Spleen (tissue), 11 donors: ENCODE data around the gene CLIC5. TPM values are rescaled to one million over a fixed set of nuclear protein-coding genes. Genes with fewer than 3 reads are reported as not detected.

Source experiments
- DNase-seq: peaks from one replicate; pipeline ENCODE4 v3.0.0-alpha.2; 2020
- H3K27ac ChIP-seq, 8 donors: fragments of 200-600 bp; sonication (generic) in 7 of 8; 1 replicate in 4 of 8; 2 replicates in 4 of 8; pipeline versions ENCODE4 v1.5.0 to v1.8.0; 2016 to 2021; ENCODE audit warnings: inconsistent platforms in 4 of 8, mild to moderate bottlenecking in 4 of 8, moderate library complexity in 1 of 8
- H3K27me3 ChIP-seq, 7 donors: fragments of 200-600 bp; sonication (generic) in 6 of 7; replicated peaks in 1 of 7; 1 replicate in 4 of 7; 2 replicates in 3 of 7; pipeline versions ENCODE4 v1.5.0 to v1.8.0; 2016 to 2021; ENCODE audit warnings: inconsistent platforms in 3 of 7, mild to moderate bottlenecking in 1 of 7
- H3K36me3 ChIP-seq, 6 donors: fragments of 200-600 bp; sonication (generic) in 5 of 6; 1 replicate in 4 of 6; 2 replicates in 2 of 6; pipeline versions ENCODE4 v1.5.0 to v1.8.0; 2016 to 2021; ENCODE audit warnings: inconsistent platforms in 2 of 6
- H3K4me1 ChIP-seq, 6 donors: fragments of 200-600 bp; sonication (generic) in 5 of 6; 1 replicate in 3 of 6; 2 replicates in 3 of 6; pipeline versions ENCODE4 v1.5.0 to v1.8.0; 2016 to 2021; ENCODE audit warnings: inconsistent platforms in 3 of 6
- H3K4me3 ChIP-seq, 8 donors: fragments of 200-600 bp; sonication (generic) in 7 of 8; 1 replicate in 4 of 8; 2 replicates in 4 of 8; pipeline versions ENCODE4 v1.5.0 to v1.8.0; 2016 to 2021; ENCODE audit warnings: inconsistent platforms in 4 of 8, mild to moderate bottlenecking in 4 of 8, moderate library complexity in 2 of 8
- H3K9me3 ChIP-seq, 8 donors: fragments of 200-600 bp; sonication (generic) in 7 of 8; 1 replicate in 4 of 8; 2 replicates in 4 of 8; pipeline versions ENCODE4 v1.5.0 to v1.8.0; 2016 to 2021; ENCODE audit warnings: inconsistent platforms in 4 of 8
- POLR2A ChIP-seq, 3 donors: fragments of 450-650 bp; IDR thresholded peaks; one replicate each; pipeline ENCODE4 v1.5.1; 2017; ENCODE audit warnings: antibody characterized with exemption in 3 of 3, mild to moderate bottlenecking in 1 of 3
- POLR2AphosphoS5 ChIP-seq, 3 donors: sonication (generic); formaldehyde crosslinking; IDR thresholded peaks; one replicate each; pipeline ENCODE4 v1.5.1; 2017; ENCODE audit warnings: antibody characterized with exemption in 3 of 3
- WGBS, 5 donors: extraction: QIAGEN DNeasy Blood & Tissue Kit in 3 of 5; methylation state at CpG; one replicate each; pipeline versions ENCODE4 v1.1.5 to v1.1.7; 2013 to 2018; 5-methylcytosine and 5-hydroxymethylcytosine counted together
- intact Hi-C: fragments of 100-400 bp; cut with DNase I; formaldehyde crosslinking; loops from one replicate; pipeline ENCODE4 v1.15.0; 2023; ENCODE audit warnings: low total_unique reads
- polyA plus RNA-seq, 3 donors: library from polyadenylated mRNA; stranded (reverse); fragments of 200-250 nt; gene quantifications; one replicate each; pipeline ENCODE4 v1.2.1, GENCODE V29; 2013
- total RNA-seq, 7 donors: library from RNA; depleted of rRNA in 3 of 7; stranded (reverse); fragments of >200 nt in 3 of 7; fragmentation: NEBNext Ultra II Directional in 4 of 7; extraction: Animal tissue kit (Norgen Biotek cat#: 25700) in 4 of 7; gene quantifications; one replicate each; pipeline versions ENCODE4 v1.1.0 to v1.2.1, GENCODE V29; 2016 to 2021
- TF ChIP-seq, protein P1 (sequence below), 11 experiments: fragments of 200-600 bp in 7 of 11; fragments of 450-650 bp in 4 of 11; sonication (generic) in 4 of 11; IDR thresholded peaks in 8 of 11; conservative IDR thresholded peaks in 3 of 11; 1 replicate in 7 of 11; 2 replicates in 4 of 11; pipeline versions ENCODE4 v1.4.0 to v1.8.0; 2016 to 2021; ENCODE audit warnings: antibody characterized with exemption in 11 of 11, inconsistent platforms in 4 of 11, mild to moderate bottlenecking in 1 of 11
- donor health status: healthy with polysubstance abuse.
- donor health status: DM: no; HTN: no; CAD: no; lungs with moderate emphysema.
- donor health status: DM: no; HTN: no; CAD: no.
- donor health status: Bipolar disorder and iron deficiency.
- donor health status: healthy.
- donor health status: DM: no; HTN: no; CAD: no.
- donor health status: DM: yes; HTN: yes; CAD: no.

Gene CLIC5
- total and polyA plus RNA-seq, 10 donors: 2.8 to 189 (median 71.2) TPM

GRCh38 chr6:45838996-45839395, 176.7 kb downstream of the CLIC5 start:
- TF ChIP-seq POLR2AphosphoS5 (IDR thresholded peaks at IDR 0.05) (no peak), POLR2A (IDR thresholded peaks at IDR 0.05) (no peak)
- TF ChIP-seq, protein P1, sequence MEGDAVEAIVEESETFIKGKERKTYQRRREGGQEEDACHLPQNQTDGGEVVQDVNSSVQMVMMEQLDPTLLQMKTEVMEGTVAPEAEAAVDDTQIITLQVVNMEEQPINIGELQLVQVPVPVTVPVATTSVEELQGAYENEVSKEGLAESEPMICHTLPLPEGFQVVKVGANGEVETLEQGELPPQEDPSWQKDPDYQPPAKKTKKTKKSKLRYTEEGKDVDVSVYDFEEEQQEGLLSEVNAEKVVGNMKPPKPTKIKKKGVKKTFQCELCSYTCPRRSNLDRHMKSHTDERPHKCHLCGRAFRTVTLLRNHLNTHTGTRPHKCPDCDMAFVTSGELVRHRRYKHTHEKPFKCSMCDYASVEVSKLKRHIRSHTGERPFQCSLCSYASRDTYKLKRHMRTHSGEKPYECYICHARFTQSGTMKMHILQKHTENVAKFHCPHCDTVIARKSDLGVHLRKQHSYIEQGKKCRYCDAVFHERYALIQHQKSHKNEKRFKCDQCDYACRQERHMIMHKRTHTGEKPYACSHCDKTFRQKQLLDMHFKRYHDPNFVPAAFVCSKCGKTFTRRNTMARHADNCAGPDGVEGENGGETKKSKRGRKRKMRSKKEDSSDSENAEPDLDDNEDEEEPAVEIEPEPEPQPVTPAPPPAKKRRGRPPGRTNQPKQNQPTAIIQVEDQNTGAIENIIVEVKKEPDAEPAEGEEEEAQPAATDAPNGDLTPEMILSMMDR (IDR thresholded peaks at IDR 0.05 in 8 of 11, conservative IDR thresholded peaks at IDR 0.05 in 3 of 11): no peak
- Histone ChIP-seq H3K27ac (no peak overlapping the region), H3K4me3 (no peak overlapping the region), H3K27me3 (no peaks in the 10 kb centered on the region), H3K9me3 (no peaks in the 10 kb centered on the region), H3K4me1 (no peaks in the 10 kb centered on the region), H3K36me3 (no peaks in the 10 kb centered on the region)
- DNase-seq: no peak
- intact Hi-C loops: no loop called here
- 58 to 76% (median 70%) methylated on average over 2 of the region's 2 CpGs for WGBS, 5 donors

DNA sequence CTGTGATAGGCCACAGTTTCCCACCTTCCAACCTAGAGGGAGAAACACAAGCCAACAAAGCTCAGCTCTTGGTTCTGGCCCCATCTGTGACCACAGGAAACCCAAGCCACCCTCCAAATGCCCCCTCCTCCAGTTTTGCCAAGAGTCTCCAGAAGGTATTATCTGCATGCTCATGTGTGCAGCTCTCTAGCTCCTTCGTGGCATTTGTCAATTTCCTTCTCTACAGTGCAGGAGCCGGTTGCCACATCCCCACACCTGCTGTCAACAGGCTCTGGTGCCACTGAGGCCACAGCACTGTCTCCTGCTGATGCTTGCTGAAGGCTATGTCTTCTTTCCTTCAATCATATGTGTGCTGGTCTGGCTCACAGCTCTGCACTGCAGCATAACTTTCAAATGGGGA, 177.2 kb downstream of the CLIC5 start:
- no peaks in the 10 kb centered on the region for H3K27me3 ChIP-seq
- TF ChIP-seq POLR2AphosphoS5 (IDR thresholded peaks at IDR 0.05): no peak
- TF ChIP-seq POLR2A (IDR thresholded peaks at IDR 0.05): no peak
- H3K4me3 ChIP-seq: no peak overlapping the region
- H3K4me1 ChIP-seq: no peaks in the 10 kb centered on the region
- H3K27ac ChIP-seq: no peak overlapping the region
- intact Hi-C loops: no loop called here
- DNase-seq: no peak
- WGBS, 5 donors: 22 to 51% (median 41%) methylated on average over 2 of the region's 2 CpGs
- H3K9me3 ChIP-seq: no peaks in the 10 kb centered on the region
- H3K36me3 ChIP-seq: no peaks in the 10 kb centered on the region

DNA sequence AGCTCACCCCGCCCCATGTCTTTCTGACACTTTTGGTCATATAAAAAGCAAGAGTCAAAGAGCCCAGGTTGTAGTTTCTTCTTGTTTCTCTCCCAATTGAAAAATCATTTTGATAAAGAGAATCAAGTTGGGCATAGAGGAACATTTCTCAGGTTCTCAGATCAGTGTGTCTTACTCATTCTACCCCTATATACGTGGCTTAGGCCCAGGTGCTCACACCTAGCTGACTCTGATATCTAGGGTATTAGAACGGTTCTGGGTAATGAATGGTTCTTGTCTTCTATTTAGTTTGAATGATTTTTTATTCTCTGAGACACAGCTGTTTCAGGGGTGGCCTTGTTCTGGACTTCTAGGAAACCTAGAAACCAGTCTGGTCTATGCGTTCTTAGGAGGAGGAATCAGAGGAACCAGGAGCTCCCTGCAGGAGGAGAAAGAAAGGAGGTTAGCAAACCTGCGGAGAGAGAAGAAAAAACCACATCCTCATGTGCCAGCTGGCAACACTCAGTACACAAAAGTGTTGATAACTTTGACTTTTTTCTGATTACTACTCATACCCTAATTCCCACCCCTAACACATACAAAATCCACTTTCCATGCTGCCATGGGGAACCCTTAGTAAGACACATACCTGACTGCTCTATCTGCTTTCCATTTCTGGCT, 178.0 kb downstream of the CLIC5 start:
- H3K4me1 ChIP-seq: no peaks in the 10 kb centered on the region
- H3K36me3 ChIP-seq: no peaks in the 10 kb centered on the region
- no peaks in the 10 kb centered on the region for H3K9me3 ChIP-seq
- intact Hi-C loops: no loop called here
- WGBS, 5 donors: 57 to 66% (median 62%) methylated on average over 5 of the region's 5 CpGs
- H3K27ac ChIP-seq: no peak overlapping the region
- H3K4me3 ChIP-seq: no peak overlapping the region
- no peak for DNase-seq
- no peaks in the 10 kb centered on the region for H3K27me3 ChIP-seq
- TF ChIP-seq POLR2A (IDR thresholded peaks at IDR 0.05) (no peak), POLR2AphosphoS5 (IDR thresholded peaks at IDR 0.05) (no peak)
- TF ChIP-seq, protein P1 (IDR thresholded peaks at IDR 0.05 in 8 of 11, conservative IDR thresholded peaks at IDR 0.05 in 3 of 11): no peak

DNA sequence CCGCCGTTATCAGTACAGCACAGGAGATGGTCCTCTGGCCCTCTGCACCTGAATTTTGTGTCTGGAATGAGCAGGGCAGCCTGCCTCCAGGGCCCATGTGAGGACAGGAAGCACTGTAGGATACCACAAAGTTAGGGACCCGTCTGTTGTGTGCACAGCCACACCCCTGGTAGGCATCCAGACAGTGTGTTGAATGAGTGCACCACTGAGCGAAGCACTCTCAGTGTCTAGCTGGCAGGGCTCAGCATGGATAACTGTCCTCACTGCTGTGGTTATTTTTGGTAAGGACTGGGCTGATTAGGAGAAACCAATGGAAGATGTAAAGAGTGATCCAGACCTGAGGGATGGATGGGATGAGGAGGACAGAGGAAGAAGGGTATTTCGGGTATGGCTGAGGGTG, 178.7 kb downstream of the CLIC5 start:
- no peaks in the 10 kb centered on the region for H3K27me3 ChIP-seq
- H3K9me3 ChIP-seq: no peaks in the 10 kb centered on the region
- 74 to 83% (median 78%) methylated on average over 5 of the region's 5 CpGs for WGBS, 5 donors
- no peak for DNase-seq
- TF ChIP-seq, protein P1 (IDR thresholded peaks at IDR 0.05 in 8 of 11, conservative IDR thresholded peaks at IDR 0.05 in 3 of 11): no peak
- TF ChIP-seq POLR2A (IDR thresholded peaks at IDR 0.05): no peak
- no peak for TF ChIP-seq POLR2AphosphoS5 (IDR thresholded peaks at IDR 0.05)
- H3K4me3 ChIP-seq: no peak overlapping the region
- no peaks in the 10 kb centered on the region for H3K36me3 ChIP-seq
- intact Hi-C loops: no loop called here
- peaks cover 0 to 3% (median under 1%) of the 10 kb centered on the region in 6 donors for H3K4me1 ChIP-seq
- H3K27ac ChIP-seq: no peak overlapping the region
